GM18951 (cell line): ENCODE results near the gene KCNH2.

ENCODE experiments used
- POLR2A ChIP-seq: IDR thresholded peaks from 4 replicates; pipeline ENCODE4 v1.6.1; 2011; ENCODE audit warnings: mild to moderate bottlenecking; ENCODE audit not compliant: insufficient read length, insufficient read depth; ENCODE audit errors: extremely low read depth
- in situ Hi-C: fragments of 300-500 bp; cut with MboI; formaldehyde crosslinking; loops from one replicate; pipeline ENCODE4 v1.12.0; 2022; ENCODE audit warnings: low sequenced_read_pairs, mixed read lengths, inconsistent platforms; ENCODE audit not compliant: unreplicated experiment

Gene KCNH2

DNA sequence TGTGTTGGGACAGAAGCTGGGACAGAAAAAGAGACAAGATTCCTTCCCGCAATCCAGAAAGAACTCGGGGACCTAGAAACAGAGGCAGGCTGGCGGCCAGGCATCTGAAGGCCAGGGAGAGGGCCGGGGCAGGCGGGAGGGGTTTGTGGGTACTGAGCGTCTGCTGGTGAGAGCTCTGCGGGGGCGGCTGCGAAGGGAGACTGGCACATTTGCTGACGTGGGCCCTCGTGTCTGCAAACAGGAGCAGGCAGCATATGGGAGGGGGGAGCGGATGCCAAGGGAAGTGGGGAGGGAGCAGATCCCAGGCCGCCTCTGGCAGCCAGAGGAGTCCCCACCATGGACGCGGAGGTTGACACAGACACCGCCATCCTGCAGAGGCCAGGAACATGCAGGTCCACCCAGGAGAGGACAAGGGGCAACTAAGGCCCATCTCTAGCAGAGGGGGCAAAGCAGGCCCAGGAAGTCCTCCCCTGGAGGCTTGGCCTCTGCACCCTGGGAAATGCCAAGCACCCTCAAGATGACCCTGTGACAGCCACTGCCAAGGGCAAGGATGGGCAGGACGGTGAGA, 32.2 kb downstream of the KCNH2 start:
- in situ Hi-C loops, result no loop called here
- TF ChIP-seq POLR2A, result no peak

DNA sequence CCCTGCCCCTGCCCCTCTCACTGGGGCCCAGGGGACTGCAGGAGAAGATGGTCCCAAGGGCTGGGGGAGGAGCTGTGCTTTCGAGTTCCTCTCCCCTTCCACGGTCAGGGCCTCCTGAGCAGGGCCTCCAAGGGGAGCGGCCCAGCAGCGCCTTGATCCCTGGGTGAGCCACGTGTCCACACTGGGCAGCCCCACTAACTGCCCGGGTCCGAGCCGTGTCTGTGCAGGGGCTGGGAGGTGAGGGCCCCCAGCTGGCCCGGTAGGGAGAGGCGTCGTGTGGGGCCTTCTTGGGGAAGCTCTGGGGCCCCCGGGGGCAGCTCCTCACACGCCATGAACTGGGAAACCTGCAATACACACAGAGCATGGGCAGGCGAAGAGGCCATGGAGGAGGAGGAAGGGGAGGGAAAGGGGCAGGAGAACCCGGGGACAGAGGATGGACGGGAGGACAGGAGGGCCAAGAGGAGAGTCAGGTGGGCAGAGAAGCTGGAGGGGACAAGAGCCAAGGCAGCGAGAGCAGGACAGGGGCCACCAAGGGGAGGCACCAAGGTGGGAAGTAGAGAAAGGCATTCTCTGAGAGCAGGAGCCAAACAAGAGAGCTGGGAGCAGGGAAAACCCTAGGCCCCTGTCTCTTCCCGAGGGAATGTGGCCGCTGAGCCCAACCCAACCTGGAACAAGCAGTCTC, 32.8 kb downstream of the KCNH2 start:
- TF ChIP-seq POLR2A, result no peak
- in situ Hi-C loops, result no loop called here

DNA sequence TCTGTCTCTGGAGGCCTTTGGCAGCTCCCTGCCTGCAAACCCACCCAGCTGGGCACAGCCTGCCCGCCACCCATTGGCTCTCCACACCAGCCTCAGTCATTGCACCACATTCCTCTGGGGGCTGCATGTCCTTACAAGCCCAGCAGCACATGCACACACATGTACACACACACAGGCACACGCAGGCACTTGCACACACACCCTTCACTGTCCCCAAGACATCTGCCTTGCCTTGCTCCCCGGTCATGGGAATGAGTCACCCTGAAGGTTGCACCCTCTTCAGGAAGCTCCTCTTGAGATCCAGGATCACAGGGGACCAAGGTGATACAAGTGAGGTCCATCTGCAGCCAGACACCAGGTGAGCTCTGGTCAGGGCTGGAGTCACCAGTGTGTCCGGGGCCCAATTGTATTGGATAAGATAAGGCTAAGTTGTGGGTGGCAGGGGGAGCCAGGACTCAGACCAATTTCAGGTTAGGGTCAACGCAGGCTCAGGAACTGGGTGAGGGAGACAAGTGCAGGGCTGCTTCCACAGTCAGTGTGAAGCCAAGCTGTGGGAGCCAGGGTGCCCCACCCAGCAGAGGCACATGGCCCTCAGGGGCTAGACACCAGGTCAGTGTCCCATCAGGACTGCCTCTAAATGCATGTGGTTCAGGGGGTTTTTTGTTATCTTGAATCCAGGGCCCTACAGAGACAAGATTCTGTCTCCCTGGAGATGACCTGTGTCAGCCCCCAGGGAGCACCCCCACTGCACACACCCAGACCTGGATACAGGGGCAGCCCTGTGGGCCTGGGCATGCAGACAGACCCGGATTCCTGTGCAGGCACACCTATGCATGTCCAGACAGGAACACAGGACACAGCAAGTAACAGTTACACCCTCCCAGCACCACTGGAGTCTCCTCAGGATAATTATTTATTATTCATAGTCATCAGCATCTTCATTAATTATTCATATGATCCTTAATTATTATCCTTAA, 33.8 kb downstream of the KCNH2 start:
- no peak for TF ChIP-seq POLR2A
- in situ Hi-C loops, result no loop called here

DNA sequence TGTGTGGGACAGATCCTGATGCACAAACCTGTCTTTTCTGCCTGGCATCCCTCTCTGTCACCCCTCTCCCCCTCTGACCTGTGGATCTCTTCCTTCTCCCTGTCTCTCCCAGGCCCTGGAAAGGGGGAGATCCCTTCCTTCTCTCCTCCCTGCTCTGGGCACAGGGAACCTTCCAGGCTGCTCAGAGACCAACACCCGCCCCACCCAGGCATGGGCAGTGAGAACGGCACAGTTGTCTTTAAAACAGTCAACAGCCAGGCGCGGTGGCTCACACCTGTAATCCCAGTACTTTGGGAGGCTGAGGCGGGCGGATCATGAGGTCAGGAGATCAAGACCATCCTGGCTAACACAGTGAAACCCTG, 34.7 kb downstream of the KCNH2 start:
- TF ChIP-seq POLR2A, result no peak
- in situ Hi-C loops, result no loop called here

DNA sequence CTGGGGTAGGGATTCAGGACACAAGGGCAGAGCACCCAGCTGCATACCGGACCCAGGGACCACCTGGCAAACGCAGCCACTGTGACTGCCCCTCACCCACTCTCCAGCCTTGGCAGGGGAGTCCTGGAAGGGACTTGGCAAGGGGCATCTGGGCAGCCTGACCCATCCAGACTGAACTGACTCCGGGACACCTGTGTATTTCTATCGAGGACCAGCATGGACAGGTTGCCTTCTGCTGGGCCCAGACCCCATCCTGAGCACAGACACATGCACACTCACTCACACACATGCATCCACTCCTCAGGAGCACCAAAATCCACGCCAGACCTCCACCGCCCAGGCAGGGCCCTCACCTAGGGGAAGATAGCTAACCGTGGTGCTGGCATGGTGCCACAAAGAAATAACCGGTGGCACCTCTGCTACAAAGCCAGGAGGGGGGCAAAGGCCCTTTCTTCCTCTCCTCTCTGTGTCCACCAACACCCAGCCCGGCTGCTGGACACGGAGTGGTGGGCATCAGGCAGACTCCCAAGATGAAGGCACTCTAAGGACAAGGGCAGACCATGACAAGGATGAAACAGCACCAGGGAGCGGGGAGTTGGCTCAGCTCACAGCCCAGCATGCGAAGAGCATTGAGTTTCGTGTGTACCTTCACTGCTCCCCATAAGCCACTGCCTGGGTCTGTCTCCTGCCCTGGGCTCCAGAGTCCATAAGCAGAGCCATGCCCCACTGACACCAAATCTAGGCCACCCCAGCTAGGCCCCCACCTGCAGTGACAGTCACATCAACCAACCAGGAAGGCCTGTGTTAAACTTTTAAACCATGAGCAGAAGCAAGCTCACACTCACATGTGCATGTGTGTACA, 35.3 kb downstream of the KCNH2 start:
- TF ChIP-seq POLR2A, result no peak

DNA sequence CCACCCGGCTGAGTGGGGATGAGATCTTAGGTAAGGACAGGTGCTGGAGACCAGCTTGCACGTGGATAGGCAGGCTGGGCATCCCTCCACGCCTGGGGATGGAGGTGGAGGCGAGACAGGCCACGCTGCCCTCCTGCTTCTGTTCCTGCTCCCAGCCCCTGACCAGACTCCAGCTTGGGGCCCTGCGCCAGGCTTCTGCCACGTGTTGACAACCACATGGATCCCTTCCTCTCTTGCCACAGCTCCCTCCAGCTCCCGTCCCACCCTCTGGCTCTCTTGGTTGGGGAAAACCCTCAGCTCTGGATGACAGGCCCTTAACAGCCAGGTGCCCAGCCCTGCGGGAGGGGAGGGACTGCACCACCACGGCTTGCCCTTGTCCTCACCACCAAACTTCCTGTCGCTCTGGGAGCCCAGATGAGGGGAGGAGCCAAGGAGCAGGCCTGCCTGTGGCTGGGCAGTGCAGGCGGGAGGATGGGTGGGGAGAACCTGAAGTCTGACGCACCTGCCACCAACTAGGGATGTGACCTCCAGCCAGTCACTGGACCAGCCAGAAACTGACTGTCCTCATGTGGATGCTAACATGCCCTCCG, 36.0 kb downstream of the KCNH2 start:
- no peak for TF ChIP-seq POLR2A
- in situ Hi-C loops, result no loop called here

More for the DNA sequence above, 35.3 kb downstream of the KCNH2 start:
- in situ Hi-C loops, result no loop called here

DNA sequence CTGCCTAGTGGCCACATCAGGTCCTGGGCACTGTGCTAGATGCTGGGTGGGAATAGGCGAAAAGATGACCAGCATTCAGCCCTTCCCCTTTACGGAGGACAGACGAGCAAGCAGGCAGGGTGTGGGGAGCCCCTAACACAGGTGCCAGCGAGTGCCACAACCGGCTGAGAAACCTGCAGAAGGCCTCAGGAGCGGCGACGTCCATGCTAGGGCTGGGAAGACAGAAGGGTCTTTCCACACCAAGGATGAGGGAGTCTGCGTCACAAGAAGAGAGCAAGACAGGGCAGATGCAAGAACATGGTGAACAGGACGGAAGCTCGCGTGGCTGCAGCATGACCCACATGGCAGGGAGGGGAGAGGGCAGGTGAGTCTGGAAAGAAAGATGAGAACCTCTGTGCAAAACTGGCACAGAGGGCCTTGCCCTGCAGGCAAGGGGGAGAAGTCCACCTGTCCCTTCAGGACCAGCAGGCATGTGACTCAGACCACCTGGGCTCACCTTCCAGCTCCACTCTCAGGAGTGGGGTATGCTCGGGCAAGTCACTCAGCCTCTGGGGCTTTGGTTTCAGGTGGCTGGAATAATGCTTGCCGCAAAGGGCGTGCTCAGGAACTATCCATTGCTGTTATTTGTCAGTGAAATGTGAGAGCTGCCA, 36.6 kb downstream of the KCNH2 start:
- in situ Hi-C loops, result no loop called here
- no peak for TF ChIP-seq POLR2A

DNA sequence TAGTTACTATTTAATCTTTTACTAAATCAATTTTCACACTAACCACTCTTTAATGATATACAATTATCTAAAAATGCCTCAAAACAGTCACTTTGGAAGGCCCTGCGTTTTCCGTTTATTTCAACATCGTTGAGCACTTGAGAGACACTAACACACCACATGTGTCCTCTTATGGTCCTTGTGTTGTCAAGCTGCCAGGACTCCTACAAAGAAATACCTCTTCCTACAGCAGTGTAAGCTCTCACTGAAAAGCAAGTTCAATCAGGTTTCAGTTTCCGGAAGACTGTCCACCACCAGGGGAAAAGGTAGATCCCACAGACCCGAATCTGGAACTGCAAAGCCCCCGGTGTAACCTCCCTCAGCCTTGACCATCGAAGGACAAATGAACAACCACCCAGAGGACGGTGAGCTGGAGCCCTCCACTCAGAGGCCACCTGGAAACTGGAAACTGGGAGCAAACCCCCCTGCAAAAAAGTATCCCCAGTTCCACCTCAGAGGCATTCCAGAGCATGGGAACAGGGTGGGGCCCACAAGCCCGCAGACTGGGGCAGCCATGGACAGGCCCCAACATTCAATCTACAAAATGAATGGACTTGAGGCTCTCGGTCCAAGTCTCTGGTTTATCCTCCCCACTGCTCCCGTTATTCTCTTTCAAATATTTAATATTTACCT, 37.6 kb downstream of the KCNH2 start:
- no peak for TF ChIP-seq POLR2A
- in situ Hi-C loops, result no loop called here

DNA sequence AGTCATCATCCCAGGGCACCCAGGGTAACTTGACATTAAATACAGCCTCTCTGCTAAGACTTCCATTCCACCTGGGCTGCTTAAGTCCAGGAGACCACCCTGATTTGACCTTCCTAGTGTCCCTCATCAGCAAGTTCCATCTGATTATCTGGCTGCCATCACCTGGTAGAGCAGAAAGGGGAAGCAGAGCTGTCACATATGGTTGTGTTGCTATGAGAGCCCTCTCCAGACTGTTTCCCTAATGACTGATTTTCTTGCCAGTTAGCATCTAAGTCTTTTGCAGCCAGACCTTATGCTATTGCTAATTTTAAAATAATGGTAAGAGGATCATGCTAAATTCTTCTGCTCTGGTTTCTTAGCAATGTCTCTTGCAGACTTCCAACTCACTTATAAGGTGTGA, 38.7 kb downstream of the KCNH2 start:
- in situ Hi-C loops, result no loop called here
- TF ChIP-seq POLR2A, result no peak

DNA sequence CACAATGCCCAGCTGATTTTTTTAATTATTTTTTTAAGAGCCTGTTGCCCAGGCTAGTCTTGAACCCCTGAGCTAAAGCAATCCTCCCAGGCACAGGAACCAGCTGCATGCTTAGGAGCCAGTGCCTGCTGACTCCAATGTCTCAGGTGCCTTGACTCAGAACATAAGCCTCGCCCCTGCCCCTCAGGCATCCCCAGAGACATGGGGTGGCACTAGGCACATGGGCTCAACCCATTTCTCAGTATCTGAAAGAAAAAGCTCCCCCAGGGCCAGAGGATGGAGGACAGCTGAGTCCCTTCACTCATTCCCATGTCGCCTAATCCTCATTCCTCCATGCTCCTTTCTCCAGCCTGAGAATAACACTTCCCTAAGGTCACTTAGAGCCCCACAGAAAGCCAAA, 39.1 kb downstream of the KCNH2 start:
- no peak for TF ChIP-seq POLR2A
- in situ Hi-C loops, result no loop called here

DNA sequence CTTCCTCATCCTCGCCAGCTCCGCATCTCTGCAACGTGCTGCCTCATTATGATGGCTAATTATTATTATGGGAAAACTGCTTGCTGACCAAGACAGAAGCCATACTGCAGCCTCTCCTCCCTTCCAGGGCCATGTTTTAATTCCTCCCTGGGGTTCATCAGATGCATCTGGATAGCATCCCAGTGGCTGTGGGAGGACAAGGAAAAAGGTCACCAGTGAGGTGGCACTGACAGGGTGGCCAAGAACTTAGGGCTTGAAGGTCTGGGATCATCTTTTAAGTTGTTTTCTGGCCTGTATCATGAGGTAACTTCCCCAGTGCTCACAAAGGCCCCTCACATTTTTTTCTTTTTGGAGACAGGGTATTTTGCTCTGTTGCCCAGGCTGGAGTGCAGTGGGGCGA, 39.6 kb downstream of the KCNH2 start:
- in situ Hi-C loops, result no loop called here

More for the DNA sequence above, 39.6 kb downstream of the KCNH2 start:
- TF ChIP-seq POLR2A, result no peak
